ENCODE measurements around the gene ANGEL1.

DNA sequence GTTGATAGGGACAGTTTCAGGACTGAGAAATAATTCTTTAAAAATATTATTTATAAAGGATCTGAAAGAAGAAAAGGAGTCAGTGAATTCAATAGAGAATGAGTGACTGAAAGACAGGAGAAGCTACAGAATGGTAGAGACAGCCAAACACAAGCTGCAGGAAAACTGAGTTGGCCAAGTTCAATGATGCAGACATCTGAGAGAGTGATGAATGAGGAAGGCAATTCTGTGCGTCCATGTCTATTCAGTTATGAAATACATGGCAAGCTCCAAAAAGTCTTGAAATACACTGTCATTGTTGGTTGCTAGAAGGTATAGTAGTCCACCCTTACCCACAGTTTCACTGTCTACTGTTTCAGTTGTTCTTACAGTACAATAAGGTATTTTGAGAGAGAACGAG, 20.3 kb upstream of the ANGEL1 start:
- TF ChIP-seq POLR2A (IDR thresholded peaks at IDR 0.05; ENCODE audit: low read depth, low read length) (no peak), POLR2AphosphoS5 (IDR thresholded peaks at IDR 0.05; ENCODE audit: low read depth, low read length) (no peak), TAF1 (IDR thresholded peaks at IDR 0.05; ENCODE audit: borderline replicate concordance, low read depth, low read length) (no peak)
